Osteocyte (in vitro differentiated cells): ENCODE data around the gene ETAA1. TPM values are rescaled to one million over a fixed set of nuclear protein-coding genes. Genes with fewer than 3 reads are reported as not detected.

Experiments used
- DNase-seq: peaks from one replicate; pipeline ENCODE4 v3.0.0; 2021; ENCODE audit warnings: mixed read lengths; ENCODE audit not compliant: unreplicated experiment; ENCODE audit errors: extremely low spot score
- H3K27ac Mint-ChIP-seq: one replicate; pipeline ENCODE4 v1.8.0; 2021; ENCODE audit warnings: mild to moderate bottlenecking, mixed read lengths; ENCODE audit not compliant: unreplicated experiment
- H3K27me3 Mint-ChIP-seq: one replicate; pipeline ENCODE4 v1.8.0; 2021; ENCODE audit warnings: mixed read lengths; ENCODE audit not compliant: unreplicated experiment
- H3K36me3 Mint-ChIP-seq: one replicate; pipeline ENCODE4 v1.8.0; 2021; ENCODE audit warnings: mixed read lengths; ENCODE audit not compliant: unreplicated experiment
- H3K4me1 Mint-ChIP-seq: one replicate; pipeline ENCODE4 v1.8.0; 2021; ENCODE audit warnings: mixed read lengths; ENCODE audit not compliant: unreplicated experiment
- H3K4me3 Mint-ChIP-seq: one replicate; pipeline ENCODE4 v1.8.0; 2021; ENCODE audit warnings: mild to moderate bottlenecking, moderate library complexity, mixed read lengths; ENCODE audit not compliant: unreplicated experiment
- H3K9me3 Mint-ChIP-seq: one replicate; pipeline ENCODE4 v1.8.0; 2021; ENCODE audit warnings: mixed read lengths; ENCODE audit not compliant: unreplicated experiment
- total RNA-seq: library from RNA; stranded (reverse); gene quantifications from 2 replicates; pipeline ENCODE4 v1.2.1, GENCODE V29; 2021
- TF ChIP-seq, protein P1 (sequence below): fragments of 200-600 bp; sonication (generic); IDR thresholded peaks from 2 replicates; pipeline ENCODE4 v1.5.0; 2021; ENCODE audit warnings: antibody characterized with exemption, mild to moderate bottlenecking, moderate library complexity

The ETAA1 gene
- total RNA-seq, 1 donor from 2014 or later: 16.2 TPM

DNA sequence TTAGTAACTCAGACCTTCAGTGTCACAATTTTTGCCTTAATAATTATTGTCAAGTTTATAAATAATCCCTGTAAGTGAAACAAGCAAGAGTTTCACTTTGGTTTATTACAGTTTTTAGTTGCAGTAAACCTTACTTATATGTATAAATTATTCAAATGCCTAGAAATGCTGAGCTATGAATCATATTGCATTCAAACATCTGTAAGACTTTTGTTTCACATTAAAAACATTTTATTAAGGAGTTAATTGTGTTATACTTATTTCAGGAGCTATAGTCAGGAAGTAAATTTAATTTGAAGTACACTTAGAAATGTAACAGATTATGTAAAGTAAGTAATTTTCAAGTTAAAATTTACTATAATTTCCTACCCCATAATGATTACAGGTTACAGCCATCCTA, 3.9 kb upstream of the ETAA1 start:
- Mint-ChIP-seq H3K4me1 (peaks cover 69% of the 10 kb centered on the region), H3K27ac (no peak overlapping the region), H3K36me3 (no peaks in the 10 kb centered on the region), H3K27me3 (no peaks in the 10 kb centered on the region), H3K9me3 (no peaks in the 10 kb centered on the region), H3K4me3 (no peak overlapping the region)
- no peak for DNase-seq
- TF ChIP-seq, protein P1, sequence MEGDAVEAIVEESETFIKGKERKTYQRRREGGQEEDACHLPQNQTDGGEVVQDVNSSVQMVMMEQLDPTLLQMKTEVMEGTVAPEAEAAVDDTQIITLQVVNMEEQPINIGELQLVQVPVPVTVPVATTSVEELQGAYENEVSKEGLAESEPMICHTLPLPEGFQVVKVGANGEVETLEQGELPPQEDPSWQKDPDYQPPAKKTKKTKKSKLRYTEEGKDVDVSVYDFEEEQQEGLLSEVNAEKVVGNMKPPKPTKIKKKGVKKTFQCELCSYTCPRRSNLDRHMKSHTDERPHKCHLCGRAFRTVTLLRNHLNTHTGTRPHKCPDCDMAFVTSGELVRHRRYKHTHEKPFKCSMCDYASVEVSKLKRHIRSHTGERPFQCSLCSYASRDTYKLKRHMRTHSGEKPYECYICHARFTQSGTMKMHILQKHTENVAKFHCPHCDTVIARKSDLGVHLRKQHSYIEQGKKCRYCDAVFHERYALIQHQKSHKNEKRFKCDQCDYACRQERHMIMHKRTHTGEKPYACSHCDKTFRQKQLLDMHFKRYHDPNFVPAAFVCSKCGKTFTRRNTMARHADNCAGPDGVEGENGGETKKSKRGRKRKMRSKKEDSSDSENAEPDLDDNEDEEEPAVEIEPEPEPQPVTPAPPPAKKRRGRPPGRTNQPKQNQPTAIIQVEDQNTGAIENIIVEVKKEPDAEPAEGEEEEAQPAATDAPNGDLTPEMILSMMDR: no peak

GRCh38 chr2:67394734-67395133, 2.4 kb upstream of the ETAA1 start:
- H3K36me3 Mint-ChIP-seq: no peaks in the 10 kb centered on the region
- peak overlapping the region; percentile 66 for H3K27ac Mint-ChIP-seq
- H3K4me3 Mint-ChIP-seq: peak overlapping the region; percentile 1
- TF ChIP-seq, protein P1: no peak
- H3K27me3 Mint-ChIP-seq: no peaks in the 10 kb centered on the region
- H3K4me1 Mint-ChIP-seq: peaks cover 68% of the 10 kb centered on the region
- H3K9me3 Mint-ChIP-seq: no peaks in the 10 kb centered on the region
- no peak for DNase-seq

DNA sequence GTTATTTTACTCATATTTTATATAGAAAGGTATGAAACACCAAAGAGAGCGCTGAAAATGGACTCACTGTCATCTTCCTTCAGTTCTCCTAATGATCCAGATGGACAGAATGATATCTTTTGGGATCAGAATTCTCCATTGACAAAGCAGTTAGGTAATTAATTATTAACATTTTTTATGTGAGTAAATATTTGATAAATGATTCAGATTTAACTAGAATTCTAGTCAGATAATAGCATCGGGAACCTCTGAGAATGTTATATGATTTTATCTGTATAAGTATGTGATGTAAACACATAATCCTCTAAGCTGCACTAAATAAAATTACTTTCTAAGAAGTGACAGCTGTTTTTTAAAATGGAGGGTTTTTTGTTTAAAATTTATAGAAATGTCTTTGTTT, 2.0 kb downstream of the ETAA1 start:
- H3K27me3 Mint-ChIP-seq: no peaks in the 10 kb centered on the region
- no peaks in the 10 kb centered on the region for H3K9me3 Mint-ChIP-seq
- TF ChIP-seq, protein P1: no peak
- DNase-seq: no peak
- H3K4me1 Mint-ChIP-seq: peaks cover 68% of the 10 kb centered on the region
- H3K4me3 Mint-ChIP-seq: no peak overlapping the region
- peak overlapping the region; percentile 44 for H3K27ac Mint-ChIP-seq
- peaks cover 14% of the 10 kb centered on the region for H3K36me3 Mint-ChIP-seq

DNA sequence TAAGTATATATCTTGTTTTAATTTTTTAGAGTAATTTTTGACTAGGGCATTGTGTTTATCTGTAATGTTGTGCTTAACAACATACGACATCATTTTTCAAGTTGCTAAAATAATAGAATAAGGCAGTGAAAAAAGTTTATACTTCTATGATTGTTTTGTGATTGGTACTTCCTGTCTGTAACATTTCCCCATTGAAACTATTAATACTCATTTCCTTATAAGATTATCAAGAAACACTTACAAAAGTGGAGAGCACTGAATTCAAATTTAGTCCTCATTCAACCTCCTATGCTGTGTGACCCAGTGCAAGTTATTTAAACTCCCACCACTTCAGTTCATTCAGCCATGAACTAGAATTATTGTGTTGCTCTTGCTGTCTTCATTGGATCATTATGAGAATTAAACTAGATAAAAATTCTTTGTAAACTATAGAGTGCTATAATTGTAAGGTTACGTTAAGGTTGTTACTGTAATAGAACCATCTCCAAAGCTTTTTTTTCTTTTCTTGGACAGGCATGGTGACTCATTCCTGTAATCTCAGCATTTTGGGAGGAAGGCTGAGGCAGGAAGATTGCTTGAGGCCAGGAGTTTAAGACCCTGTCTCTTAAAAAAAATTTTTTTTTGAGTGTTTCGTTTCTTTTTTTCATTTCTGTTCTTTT, 2.8 kb downstream of the ETAA1 start:
- Mint-ChIP-seq H3K4me3 (peak overlapping the region; percentile 47), H3K27me3 (no peaks in the 10 kb centered on the region), H3K9me3 (no peaks in the 10 kb centered on the region), H3K36me3 (peaks cover 22% of the 10 kb centered on the region), H3K4me1 (peaks cover 63% of the 10 kb centered on the region), H3K27ac (peak overlapping the region; percentile 85)
- TF ChIP-seq, protein P1: no peak
- DNase-seq: no peak

DNA sequence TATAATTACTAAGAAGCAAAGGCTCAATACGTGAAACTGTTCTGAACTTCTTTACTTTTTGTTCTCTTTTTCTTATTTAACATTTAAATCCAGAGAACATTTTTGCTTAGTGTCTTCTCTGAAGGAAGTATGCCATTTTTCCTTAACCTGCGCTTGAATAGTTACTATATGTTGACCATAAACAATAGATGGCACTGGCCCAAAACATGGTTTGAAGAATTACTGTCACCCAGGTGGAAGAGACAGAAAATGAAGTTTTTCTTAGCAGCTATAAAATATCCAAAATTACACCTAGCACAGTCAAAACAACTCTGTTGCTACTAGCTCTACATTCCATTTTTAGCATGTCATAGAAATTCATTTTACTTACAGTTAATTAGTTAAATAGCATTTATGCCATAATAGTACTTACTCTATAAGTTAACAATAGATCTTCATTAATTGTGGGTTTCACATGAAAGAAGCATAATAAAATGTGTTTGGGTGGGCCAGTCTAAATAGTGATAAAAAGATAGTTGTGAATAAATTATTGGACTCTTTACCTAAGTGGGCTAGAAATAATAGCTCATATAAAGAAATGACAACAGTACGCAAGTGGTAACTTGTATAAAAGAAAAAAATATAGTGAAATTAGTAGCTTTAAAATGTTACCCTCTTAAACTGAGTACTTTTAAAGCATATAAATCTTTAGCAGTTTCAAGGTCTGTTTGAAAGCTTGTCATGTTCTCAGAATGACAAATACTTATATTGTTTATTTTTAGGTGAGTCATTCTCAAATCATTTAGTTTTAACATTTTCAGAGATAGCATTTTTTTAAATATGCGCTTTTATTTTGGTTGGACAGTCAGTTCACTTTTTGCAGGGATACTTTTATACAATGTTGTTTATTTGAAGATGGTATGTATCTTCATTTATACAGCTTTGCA, 3.7 kb downstream of the ETAA1 start:
- H3K27me3 Mint-ChIP-seq: no peaks in the 10 kb centered on the region
- H3K9me3 Mint-ChIP-seq: no peaks in the 10 kb centered on the region
- peak overlapping the region; percentile 85 for H3K27ac Mint-ChIP-seq
- TF ChIP-seq, protein P1: no peak
- H3K36me3 Mint-ChIP-seq: peaks cover 28% of the 10 kb centered on the region
- peak overlapping the region; percentile 37 for H3K4me3 Mint-ChIP-seq
- DNase-seq: no peak
- peaks cover 58% of the 10 kb centered on the region for H3K4me1 Mint-ChIP-seq
